LNCAP (cell line): Measurements from ENCODE around the gene DYNLRB2.

Experiments used
- CTCF ChIP-seq: fragments of 450-650 bp; IDR thresholded peaks from 2 replicates; pipeline ENCODE4 v1.5.1; 2017; ENCODE audit warnings: mild to moderate bottlenecking

Gene DYNLRB2

GRCh38 chr16:80573700-80574120, 32.9 kb downstream of the DYNLRB2 start:
- no peak for TF ChIP-seq CTCF

- TF ChIP-seq CTCF = no peak
Observed at GRCh38 chr16:80576343-80576912, 35.6 kb downstream of the DYNLRB2 start.

GRCh38 chr16:80577485-80578280, 36.9 kb downstream of the DYNLRB2 start:
- TF ChIP-seq CTCF = no peak

DNA sequence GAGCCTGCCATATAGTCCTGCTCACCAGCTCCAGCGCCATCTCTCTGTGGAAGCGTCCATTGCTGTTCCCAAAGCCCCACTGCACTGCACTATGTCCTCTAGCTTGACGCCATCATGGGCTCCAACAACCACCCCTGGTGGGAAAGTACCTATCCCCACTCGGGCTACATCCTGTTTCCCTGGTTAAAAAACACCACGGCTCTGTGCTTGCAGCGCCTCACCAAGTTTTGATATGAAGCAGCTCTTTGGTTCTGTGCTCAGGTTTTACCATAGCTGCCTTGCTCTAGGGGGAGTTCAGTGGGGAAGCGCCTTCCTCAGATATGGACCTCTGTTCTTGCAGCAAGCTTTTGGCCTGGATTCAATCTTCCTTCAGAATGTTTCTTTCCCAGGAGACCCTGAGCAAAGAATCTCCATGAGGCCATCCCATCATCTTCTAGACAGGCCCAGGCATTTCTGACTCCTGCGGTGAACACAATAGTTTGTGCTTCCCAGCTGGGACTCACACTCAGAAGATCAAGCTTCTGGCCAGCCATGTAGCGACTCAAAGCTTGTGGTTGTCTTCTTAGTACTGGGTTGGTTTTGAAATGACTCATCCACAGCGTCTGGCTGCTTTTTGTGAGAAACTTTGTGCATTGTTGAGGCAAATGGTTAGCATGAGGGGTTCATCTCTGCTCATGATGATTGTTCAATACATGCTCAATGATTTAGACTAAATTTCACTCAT, 39.5 kb downstream of the DYNLRB2 start:
- TF ChIP-seq CTCF = no peak

- TF ChIP-seq CTCF = no peak
Observed at GRCh38 chr16:80583466-80583865, 42.7 kb downstream of the DYNLRB2 start.

GRCh38 chr16:80585764-80586163, 45.0 kb downstream of the DYNLRB2 start:
- TF ChIP-seq CTCF = no peak

GRCh38 chr16:80586476-80586875, 45.7 kb downstream of the DYNLRB2 start:
- no peak for TF ChIP-seq CTCF
